Neuron (in vitro differentiated cells): ENCODE results near the gene PARP9.
"Not testable (repeated sequence)": the region's sequence is repeated elsewhere in the genome, so short reads cannot be mapped to it uniquely, and the experiment has no call there.

Source experiments
- H2AFZ ChIP-seq: one replicate; pipeline ENCODE4 v1.6.1; 2013; ENCODE audit warnings: low read depth, mild to moderate bottlenecking, inconsistent platforms, low read length, moderate library complexity
- H3K27me3 ChIP-seq: one replicate; pipeline ENCODE4 v1.6.1; 2013; ENCODE audit warnings: low read length; ENCODE audit not compliant: insufficient read depth
- H3K36me3 ChIP-seq: one replicate; pipeline ENCODE4 v1.6.1; 2013; ENCODE audit warnings: low read length; ENCODE audit not compliant: insufficient read depth
- H3K4me1 ChIP-seq: one replicate; pipeline ENCODE4 v1.6.1; 2013; ENCODE audit warnings: low read length; ENCODE audit not compliant: insufficient read depth
- H3K4me3 ChIP-seq: 2 replicates; pipeline ENCODE4 v1.5.1; 2013; ENCODE audit warnings: mild to moderate bottlenecking, low read length, moderate library complexity
- H3K9me3 ChIP-seq: one replicate; pipeline ENCODE4 v1.6.1; 2013; ENCODE audit warnings: low read length

The PARP9 gene

DNA sequence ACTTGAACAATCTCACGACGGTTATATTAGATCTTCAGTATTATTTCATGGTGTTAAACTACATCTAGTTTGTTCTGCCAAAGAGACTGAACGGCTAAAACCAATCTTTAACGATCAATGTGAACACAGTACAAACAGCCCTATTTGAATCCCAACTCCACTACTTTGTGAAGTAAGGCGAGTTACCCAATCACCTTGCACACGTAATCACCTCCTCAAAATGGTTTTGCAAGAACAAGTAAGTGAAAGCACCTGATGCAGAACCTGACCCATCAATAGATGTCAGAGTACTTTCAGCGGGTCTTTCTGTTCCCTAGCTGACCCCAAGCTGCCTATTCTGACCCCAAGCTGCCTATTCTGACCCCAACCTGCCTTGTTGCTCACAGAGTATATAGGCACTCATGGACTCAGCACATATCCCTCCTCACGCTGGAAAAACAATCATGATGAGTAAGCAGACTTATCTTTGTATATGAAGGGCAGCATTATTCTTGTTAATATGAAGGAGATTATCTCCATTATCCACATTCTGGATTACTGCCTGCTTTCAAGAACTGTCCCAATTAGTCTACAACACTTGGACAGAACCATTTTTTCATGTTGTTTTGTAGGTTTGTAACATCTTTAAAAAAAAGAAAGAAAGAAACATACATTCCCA, 53.1 kb downstream of the PARP9 start:
- Histone ChIP-seq H3K4me3 (no peak overlapping the region), H3K4me1 (peaks cover 10% of the 10 kb centered on the region), H3K36me3 (no peaks in the 10 kb centered on the region), H2AFZ (no peak overlapping the region), H3K27me3 (no peaks in the 10 kb centered on the region), H3K9me3 (no peaks in the 10 kb centered on the region)

DNA sequence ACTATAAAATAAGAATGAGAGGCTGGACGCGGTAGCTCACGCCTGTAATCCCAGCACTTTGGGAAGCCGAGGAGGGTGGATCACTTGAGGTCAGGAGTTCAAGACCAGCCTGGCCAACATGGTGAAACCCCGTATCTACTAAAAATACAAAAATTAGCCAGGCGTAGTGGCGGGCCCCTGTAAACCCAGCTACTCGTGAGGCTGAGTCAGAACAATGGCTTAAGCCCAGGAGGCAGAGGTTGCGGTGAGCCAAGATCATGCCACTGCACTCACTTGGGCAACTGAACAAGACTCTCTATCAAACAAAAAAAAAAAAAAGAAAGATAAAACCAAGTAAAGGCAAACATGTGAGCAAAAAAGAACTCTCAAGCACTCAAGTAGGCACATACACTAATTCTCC, 55.2 kb downstream of the PARP9 start:
- H2AFZ ChIP-seq, H3K4me1 ChIP-seq, H3K36me3 ChIP-seq, H3K9me3 ChIP-seq, H3K27me3 ChIP-seq, H3K4me3 ChIP-seq: not testable (repeated sequence)

DNA sequence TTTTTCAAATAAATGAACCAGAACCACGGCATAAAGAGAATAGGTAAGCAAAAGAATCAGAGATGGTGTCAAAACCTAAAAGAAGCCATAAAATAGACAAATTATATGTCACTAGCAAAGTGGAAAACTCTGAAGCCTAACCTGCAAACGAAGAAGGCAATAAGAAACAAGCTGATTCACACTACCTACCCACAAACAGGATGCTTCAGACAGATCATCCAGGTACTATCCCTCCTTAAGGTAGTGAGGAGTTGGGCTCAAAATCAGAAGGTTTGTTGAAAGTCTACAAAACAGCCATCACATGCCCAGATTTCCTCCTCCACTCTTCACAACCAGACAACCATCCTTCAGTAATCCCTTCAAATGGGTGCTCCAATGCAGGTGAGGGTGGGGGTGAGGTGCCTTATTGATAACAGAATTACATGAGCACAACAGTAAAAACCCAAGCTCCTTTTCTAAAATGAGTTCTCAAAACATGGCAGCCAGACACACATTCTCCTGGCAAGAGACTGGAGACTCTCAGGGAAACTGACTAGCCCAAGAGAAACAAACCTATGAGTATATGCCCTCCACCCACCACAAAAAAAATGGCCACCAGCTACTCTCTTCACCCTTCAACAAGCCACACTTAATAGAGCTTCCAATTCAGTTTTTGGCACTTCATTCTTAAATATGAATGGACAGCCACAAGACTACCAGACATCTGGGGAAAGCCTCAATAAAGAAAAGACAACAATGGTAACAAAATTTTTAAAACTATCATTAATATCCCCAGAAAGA, 55.8 kb downstream of the PARP9 start:
- Histone ChIP-seq H3K9me3 (peaks cover 2% of the 10 kb centered on the region), H3K36me3 (no peaks in the 10 kb centered on the region), H3K4me3 (no peak overlapping the region), H2AFZ (no peak overlapping the region), H3K27me3 (no peaks in the 10 kb centered on the region), H3K4me1 (peaks cover 2% of the 10 kb centered on the region)

DNA sequence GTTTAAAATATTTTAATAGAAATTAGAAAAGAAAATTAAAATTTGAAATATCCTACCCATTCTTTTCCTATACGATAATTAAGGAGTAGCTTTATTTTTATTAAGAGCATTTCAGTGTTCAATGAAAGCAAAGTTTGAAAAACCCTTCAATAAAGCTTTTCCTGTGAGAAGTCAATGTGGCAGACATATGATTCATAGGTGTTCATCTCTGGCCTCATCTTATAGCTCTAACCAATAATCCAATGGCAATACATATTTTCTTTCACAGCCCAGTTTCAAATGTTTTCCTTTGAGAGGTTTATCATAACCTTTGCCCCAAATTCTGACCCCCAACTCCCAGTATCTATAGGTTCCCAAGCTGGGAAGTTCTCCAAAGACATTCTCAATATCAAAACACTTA, 57.6 kb downstream of the PARP9 start:
- H3K4me1 ChIP-seq = no peaks in the 10 kb centered on the region
- no peak overlapping the region for H2AFZ ChIP-seq
- no peaks in the 10 kb centered on the region for H3K27me3 ChIP-seq
- no peak overlapping the region for H3K4me3 ChIP-seq
- no peaks in the 10 kb centered on the region for H3K36me3 ChIP-seq
- peaks cover 2% of the 10 kb centered on the region for H3K9me3 ChIP-seq

DNA sequence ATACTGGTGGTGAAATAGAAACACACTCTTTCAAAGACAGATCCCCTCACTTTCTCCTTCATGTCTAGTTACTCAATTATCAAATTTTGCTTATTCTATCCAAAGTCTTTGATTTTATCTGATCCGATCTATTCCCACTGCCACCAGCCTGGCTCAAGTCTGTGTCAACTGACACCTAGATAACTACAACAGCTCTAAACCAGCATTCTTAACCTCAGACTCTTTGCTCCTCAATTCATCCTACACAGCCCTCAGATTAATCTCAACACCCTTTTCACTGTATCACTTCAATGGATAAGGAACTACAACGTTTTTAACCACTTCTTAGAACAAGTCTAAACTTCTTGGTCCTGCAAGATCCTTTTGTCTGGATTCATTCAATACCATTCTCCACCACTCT, 58.4 kb downstream of the PARP9 start:
- Histone ChIP-seq H3K4me1 (no peaks in the 10 kb centered on the region), H3K36me3 (peaks cover 2% of the 10 kb centered on the region), H3K4me3 (no peak overlapping the region), H3K9me3 (peaks cover 2% of the 10 kb centered on the region), H3K27me3 (no peaks in the 10 kb centered on the region), H2AFZ (no peak overlapping the region)

DNA sequence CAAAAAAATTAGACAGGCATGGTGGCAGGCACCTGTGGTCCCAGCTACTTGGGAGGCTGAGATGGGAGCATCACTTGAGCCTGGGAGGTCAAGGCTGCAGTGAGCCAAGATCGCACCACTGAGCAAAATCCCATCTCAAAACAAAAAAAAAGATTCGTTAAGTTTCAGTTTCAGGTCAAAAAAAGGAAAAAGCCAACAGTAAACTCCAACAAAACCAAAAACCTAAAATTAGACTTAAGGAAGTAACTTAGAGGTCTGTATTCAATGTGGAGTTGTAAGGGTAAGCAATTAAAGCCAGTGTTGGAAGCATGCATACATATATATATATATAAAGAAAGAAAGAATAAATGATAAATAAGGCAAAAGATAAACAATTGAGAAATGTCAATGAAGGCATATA, 61.2 kb downstream of the PARP9 start:
- H3K4me3 ChIP-seq = no peak overlapping the region
- peaks cover 2% of the 10 kb centered on the region for H3K9me3 ChIP-seq
- peaks cover 4% of the 10 kb centered on the region for H3K36me3 ChIP-seq
- no peaks in the 10 kb centered on the region for H3K27me3 ChIP-seq
- H2AFZ ChIP-seq = no peak overlapping the region
- H3K4me1 ChIP-seq = no peaks in the 10 kb centered on the region

DNA sequence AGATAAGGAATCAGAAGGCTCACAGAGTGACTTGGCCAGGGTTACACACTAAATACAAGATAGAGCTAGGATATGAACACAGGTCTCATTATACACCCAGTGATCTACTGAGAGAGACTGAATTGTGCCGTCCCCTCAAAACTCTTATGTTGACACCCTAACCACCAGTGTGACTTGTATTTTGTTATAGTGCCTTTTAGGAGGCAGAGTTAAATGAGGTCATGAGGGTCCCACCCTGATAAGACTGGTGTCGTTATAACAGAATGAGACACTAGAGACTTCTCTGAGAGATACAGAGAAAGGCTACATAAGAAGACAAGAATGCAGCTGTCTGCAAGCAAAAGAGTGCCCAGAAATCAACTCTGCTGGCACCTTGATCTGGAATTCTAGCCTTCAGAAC, 62.0 kb downstream of the PARP9 start:
- H3K9me3 ChIP-seq = peaks cover 2% of the 10 kb centered on the region
- no peak overlapping the region for H3K4me3 ChIP-seq

DNA sequence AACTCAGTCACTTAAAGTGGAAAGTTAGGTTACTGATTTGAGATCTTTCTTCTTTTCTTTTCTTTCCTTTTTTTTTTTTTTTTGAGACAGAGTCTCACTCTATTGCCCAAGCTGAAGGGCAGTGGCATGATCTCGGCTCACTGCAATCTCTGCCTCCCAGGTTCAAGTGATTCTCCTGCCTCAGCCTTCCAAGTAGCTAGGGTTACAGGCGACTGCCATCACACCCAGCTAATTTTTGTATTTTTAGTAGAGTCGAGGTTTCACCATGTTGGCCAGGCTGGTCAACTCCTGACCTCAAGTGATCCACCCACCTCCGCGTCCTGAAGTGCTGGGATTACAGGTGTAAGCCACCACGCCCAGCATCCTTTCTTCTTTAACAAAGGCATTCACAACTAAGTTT, 63.1 kb downstream of the PARP9 start:
- not testable (repeated sequence) for H2AFZ ChIP-seq, H3K36me3 ChIP-seq, H3K4me1 ChIP-seq, H3K4me3 ChIP-seq, H3K27me3 ChIP-seq, H3K9me3 ChIP-seq

More for the DNA sequence above, 62.0 kb downstream of the PARP9 start:
- Histone ChIP-seq H2AFZ (no peak overlapping the region), H3K36me3 (peaks cover 6% of the 10 kb centered on the region), H3K4me1 (no peaks in the 10 kb centered on the region), H3K27me3 (no peaks in the 10 kb centered on the region)

DNA sequence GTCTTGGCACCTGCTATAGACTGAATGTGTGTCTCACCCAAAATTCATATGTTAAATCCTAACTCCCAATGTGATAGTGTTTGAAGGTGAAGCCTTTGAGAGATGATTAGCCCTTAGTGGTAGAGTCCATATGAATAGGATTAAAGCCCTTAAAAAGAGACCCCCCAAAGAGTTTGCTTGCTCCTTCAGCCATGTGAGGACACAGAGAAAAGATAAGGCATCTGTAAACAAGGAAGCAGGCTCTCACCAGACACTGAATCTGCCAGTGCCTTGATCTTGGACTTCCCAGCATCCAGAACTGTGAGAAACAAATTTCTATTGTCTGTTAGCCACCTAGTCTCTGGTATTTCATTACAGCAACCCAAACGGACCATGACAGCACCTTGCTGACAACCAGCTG, 65.9 kb downstream of the PARP9 start:
- Histone ChIP-seq H3K27me3 (no peaks in the 10 kb centered on the region), H3K36me3 (peaks cover 24% of the 10 kb centered on the region), H3K4me3 (no peak overlapping the region), H3K9me3 (no peaks in the 10 kb centered on the region), H3K4me1 (peaks cover 5% of the 10 kb centered on the region), H2AFZ (no peak overlapping the region)

DNA sequence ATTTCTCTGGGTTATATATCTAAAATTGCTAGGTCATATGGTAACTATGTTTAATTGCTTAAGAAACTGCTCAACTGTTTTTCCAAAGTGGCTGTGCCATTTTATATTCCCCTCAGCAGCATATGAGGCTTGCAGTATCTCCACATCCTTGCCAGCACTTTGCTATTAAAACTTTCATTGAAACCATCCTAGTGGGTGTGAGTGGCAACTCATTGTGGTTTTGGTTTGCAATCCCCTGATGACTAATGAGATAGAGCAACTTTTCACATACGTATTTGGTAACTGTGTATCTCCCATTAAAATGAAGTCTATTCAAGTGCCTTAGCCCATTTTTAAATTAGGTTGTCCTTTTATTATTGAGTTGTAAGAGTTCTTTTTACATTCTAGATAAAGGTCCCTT, 66.7 kb downstream of the PARP9 start:
- Histone ChIP-seq H3K4me1 (peaks cover 5% of the 10 kb centered on the region), H3K27me3 (no peaks in the 10 kb centered on the region), H2AFZ (no peak overlapping the region), H3K9me3 (no peaks in the 10 kb centered on the region), H3K4me3 (no peak overlapping the region), H3K36me3 (peaks cover 28% of the 10 kb centered on the region)

DNA sequence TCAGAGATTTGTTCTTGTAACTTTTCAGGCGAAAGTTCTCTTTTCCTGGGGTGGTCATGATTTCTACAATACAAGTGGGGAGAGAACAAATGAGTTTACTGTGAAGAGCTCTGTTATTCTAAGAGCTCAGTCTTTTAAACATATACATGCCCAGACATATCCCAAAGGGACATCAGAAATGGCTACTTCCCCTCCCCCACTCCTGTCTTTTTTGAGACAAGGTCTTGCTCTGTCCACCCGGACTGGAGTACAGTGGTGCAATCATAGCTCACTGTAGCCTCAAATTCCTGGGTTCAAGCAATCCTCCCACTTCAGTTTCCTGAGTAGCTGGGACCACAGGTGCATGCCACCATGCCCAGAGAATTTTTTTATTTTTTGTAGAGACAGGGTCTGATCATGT, 67.6 kb downstream of the PARP9 start:
- H3K4me1 ChIP-seq = peaks cover 5% of the 10 kb centered on the region
- peak overlapping the region; percentile 38 for H3K4me3 ChIP-seq
- no peak overlapping the region for H2AFZ ChIP-seq
- H3K9me3 ChIP-seq = peaks cover 2% of the 10 kb centered on the region
- no peaks in the 10 kb centered on the region for H3K27me3 ChIP-seq
- peaks cover 34% of the 10 kb centered on the region for H3K36me3 ChIP-seq

DNA sequence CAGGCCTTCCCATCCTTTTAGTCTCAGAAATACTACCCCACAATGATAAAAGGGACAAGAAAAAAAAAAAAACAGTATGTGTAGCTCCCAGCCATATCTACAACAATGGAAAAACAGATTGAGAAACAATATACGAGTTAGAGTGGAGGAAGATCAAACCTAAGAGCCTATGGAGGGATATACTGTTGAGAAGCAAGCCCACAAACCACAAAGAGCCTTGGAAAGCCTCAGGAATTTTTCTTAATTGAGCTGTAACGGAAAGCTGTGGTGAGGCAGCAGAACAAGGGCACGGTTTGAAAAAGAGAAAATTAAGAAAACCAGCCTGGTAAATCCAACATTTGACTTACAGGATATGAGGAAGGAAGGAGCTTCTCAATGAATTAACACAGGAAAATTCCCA, 70.8 kb downstream of the PARP9 start:
- Histone ChIP-seq H3K4me3 (no peak overlapping the region), H3K27me3 (no peaks in the 10 kb centered on the region), H2AFZ (no peak overlapping the region), H3K9me3 (peaks cover 2% of the 10 kb centered on the region), H3K36me3 (peaks cover 43% of the 10 kb centered on the region), H3K4me1 (peaks cover 5% of the 10 kb centered on the region)

DNA sequence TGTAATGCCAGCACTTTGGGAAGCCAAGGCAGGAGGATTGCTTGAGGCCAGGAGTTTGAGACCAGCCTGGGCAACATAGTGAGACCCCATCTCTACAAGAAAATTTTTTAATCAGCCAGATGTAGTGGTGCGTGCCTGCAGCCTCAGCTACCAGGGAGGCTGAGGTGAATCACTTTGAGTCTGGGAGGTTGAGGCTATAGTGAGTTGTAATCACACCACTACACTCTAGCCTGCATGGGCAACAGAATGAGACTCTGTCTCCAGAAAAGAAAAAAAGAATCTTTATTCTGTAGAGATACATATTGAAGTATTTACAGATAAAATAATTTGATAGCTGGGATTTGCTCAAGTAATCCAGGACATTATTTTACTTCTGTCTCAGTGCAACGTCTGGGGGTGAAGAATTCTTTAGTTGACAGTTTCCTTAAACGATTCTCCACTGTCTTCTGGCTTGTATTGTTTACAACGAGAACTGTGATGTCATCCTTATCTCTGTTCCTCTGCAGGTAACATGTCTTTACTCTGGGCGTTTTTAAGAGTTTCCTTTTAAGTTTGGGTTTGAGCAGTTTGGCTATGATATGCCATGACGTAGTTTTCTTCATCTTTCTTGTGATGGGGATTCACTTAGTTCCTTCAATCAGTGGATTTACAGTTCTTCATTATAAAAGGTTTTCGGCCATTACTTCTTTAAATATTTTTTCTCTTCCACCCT, 75.7 kb downstream of the PARP9 start:
- Histone ChIP-seq H2AFZ (no peak overlapping the region), H3K36me3 (peaks cover 28% of the 10 kb centered on the region), H3K9me3 (peaks cover 2% of the 10 kb centered on the region), H3K4me3 (no peak overlapping the region), H3K27me3 (no peaks in the 10 kb centered on the region), H3K4me1 (no peaks in the 10 kb centered on the region)
